Measurements from ENCODE around the gene KSR1. TPM values are rescaled to one million over a fixed set of nuclear protein-coding genes. Genes with fewer than 3 reads are reported as not detected.

The KSR1 gene
- total and polyA plus RNA-seq, 2 of the 4 experiments (the other 2 are of a cell fraction) = 12.5 to 21.9 TPM

DNA sequence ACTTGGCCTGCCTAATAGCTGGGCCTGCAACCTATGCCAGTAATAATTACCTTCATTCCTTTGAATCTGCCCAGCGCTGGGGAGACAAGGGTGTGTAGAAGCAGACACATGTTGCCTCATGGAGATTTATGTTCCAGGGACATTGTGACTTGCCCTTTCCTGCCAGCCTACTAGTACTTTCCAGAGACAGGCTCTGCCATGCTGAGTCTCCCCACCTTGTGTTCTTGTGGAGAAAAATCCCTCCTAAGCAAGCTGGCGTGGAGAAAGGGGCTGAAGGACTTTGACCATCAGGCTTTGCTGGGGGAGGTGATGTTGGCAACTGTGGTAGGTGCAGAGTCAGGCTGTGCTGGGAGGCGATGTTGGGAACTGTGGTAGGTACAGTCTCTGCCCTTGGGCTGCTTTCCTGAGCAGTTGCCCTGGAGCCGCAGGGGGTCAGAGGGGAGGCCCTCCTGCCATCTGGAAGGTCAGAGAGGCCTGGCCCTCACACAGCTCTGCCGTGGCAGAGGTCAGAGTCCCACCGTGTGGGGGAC, 4.0 kb downstream of the KSR1 start:
- ChIA-PET CTCF (no interaction called here), POLR2A (ENCODE audit: unreplicated experiment) (no interaction called here)
- H3K36me3 ChIP-seq (ENCODE audit: control insufficient read depth, insufficient read depth, low read length) = peaks cover 8% of the 10 kb centered on the region; the same call in 1 of the 2 replicates
- H2AK9ac ChIP-seq (replicated peaks; ENCODE audit: low read depth, low read length, poor library complexity) = no peak overlapping the region
- H2BK20ac ChIP-seq (ENCODE audit: low read depth, low read length) = no peak overlapping the region
- no TSS peak for BruUV-seq (replicated peaks)
- no peak overlapping the region for H3K27ac ChIP-seq (ENCODE audit: insufficient read depth, low read length)
- no peaks in the 10 kb centered on the region for H3K9me3 ChIP-seq (ENCODE audit: control insufficient read depth, insufficient read depth, low read length)
- H4K8ac ChIP-seq (ENCODE audit: low read depth in 2 of 2, low read length in 2 of 2) = no peak overlapping the region
- H2AK5ac ChIP-seq (ENCODE audit: low read depth, low read length) = peak overlapping the region; percentile 31; the same call in 1 of the 2 replicates
- TF ChIP-seq NFE2L2 (IDR thresholded peaks at IDR 0.05; ENCODE audit: low read depth, low read length) (no peak), MXI1 (IDR thresholded peaks at IDR 0.05; ENCODE audit: borderline replicate concordance, low read depth, low read length) (no peak), POLR2A (IDR thresholded peaks at IDR 0.05; ENCODE audit: low read depth, low read length) (no peak), CHD1 (IDR thresholded peaks at IDR 0.05; ENCODE audit: low read depth, low read length) (no peak), BHLHE40 (IDR thresholded peaks at IDR 0.05; ENCODE audit: low read depth, low read length) (no peak), SMC3 (IDR thresholded peaks at IDR 0.05; ENCODE audit: low read depth, low read length) (no peak), CEBPB (IDR thresholded peaks at IDR 0.05; ENCODE audit: low read depth, low read length) (no peak)
- dilution Hi-C loops (cut with HindIII; ENCODE audit: low sequenced_read_pairs, unreplicated experiment) = no loop called here
- no peak overlapping the region for H2BK15ac ChIP-seq (ENCODE audit: low read depth, low read length)
- H2BK120ac ChIP-seq (ENCODE audit: low read depth, low read length) = no peak overlapping the region; the same call in 1 of the 2 replicates
- H3K4me2 ChIP-seq (ENCODE audit: low read depth, low read length) = no peak overlapping the region; the same call in 1 of the 2 replicates
- no peak overlapping the region for H4K5ac ChIP-seq (ENCODE audit: low read depth, low read length)
- peaks cover 27% of the 10 kb centered on the region for H3K4me1 ChIP-seq (ENCODE audit: control insufficient read depth, insufficient read depth, low read length)
- in situ Hi-C loops (cut with MboI; ENCODE audit: low sequenced_read_pairs) = no loop called here
- H4K20me1 ChIP-seq (ENCODE audit: insufficient read depth, low read length) = peaks cover 83% of the 10 kb centered on the region
- H3K79me1 ChIP-seq (ENCODE audit: low read depth in 1 of 2, low read length in 2 of 2) = peaks cover 40 to 76% of the 10 kb centered on the region in 2 experiments
- intact Hi-C loops (cut with micrococcal nuclease) = no loop called here
- H3K23ac ChIP-seq (ENCODE audit: low read depth, low read length) = 0 out of 2 replicates have a peak overlapping the region, but pooled peaks have one; percentile 36
- no peak overlapping the region; the same call in 1 of the 2 replicates for H3K4ac ChIP-seq (ENCODE audit: low read depth, low read length)
- H3K56ac ChIP-seq (ENCODE audit: extremely low read depth, insufficient read depth, low read length) = no peak overlapping the region
- WGBS, 2 experiments (ENCODE audit: extremely low coverage in 2 of 2, insufficient read length in 1 of 2) = no CpG with 5 or more reads among the region's 6 CpGs
- H3K14ac ChIP-seq (replicated peaks; ENCODE audit: low read depth, low read length) = peak overlapping the region; percentile 37; the same call in 1 of the 2 replicates
- H3K27me3 ChIP-seq (ENCODE audit: control insufficient read depth, insufficient read depth, low read length) = no peaks in the 10 kb centered on the region
- H3K18ac ChIP-seq (ENCODE audit: low read depth, low read length) = no peak overlapping the region
- DNase-seq = no peak
- no peak overlapping the region for H4K91ac ChIP-seq (ENCODE audit: insufficient read depth, low read depth, low read length)
- H3K9ac ChIP-seq (ENCODE audit: low read depth, low read length) = 0 out of 2 replicates have a peak overlapping the region, but pooled peaks have one; percentile 7
- H2AFZ ChIP-seq (replicated peaks; ENCODE audit: low read length, poor library complexity) = no peak overlapping the region
- no peak overlapping the region for H3K4me3 ChIP-seq (ENCODE audit: insufficient read depth, low read depth, low read length)
- peaks cover 15% of the 10 kb centered on the region for H3K9me1 ChIP-seq (ENCODE audit: insufficient read depth, low read length)
- no peak overlapping the region for H2BK5ac ChIP-seq (ENCODE audit: low read depth, low read length, poor library complexity, severe bottlenecking)
- ATAC-seq (ENCODE audit: low read depth) = no peak
